Body of pancreas (tissue), 4 donors: Measurements from ENCODE around the gene PRPF31. TPM values are rescaled to one million over a fixed set of nuclear protein-coding genes. Genes with fewer than 3 reads are reported as not detected.

Experiments used
- ATAC-seq: fragments of 150-250 bp; one replicate; pipeline ENCODE4 v1.9.1; 2016
- DNase-seq, 4 donors: peaks; one replicate each; pipeline ENCODE4 v3.0.0-alpha.2; 2019
- H3K27ac ChIP-seq, 4 donors: fragments of 200-600 bp; sonication (generic); 1 replicate in 3 of 4; 2 replicates in 1 of 4; pipeline versions ENCODE4 v1.5.1 to v1.6.1; 2016 to 2019; ENCODE audit warnings: mild to moderate bottlenecking in 1 of 4, mixed read lengths in 1 of 4, moderate library complexity in 1 of 4
- H3K27me3 ChIP-seq, 2 donors: fragments of 200-600 bp; sonication (generic); one replicate each; pipeline ENCODE4 v1.6.0; 2016; ENCODE audit warnings: mild to moderate bottlenecking in 1 of 2
- H3K36me3 ChIP-seq, 2 donors: fragments of 200-600 bp; sonication (generic); replicated peaks in 1 of 2; 2 replicates each; pipeline ENCODE4 v1.5.1; 2016; ENCODE audit warnings: low read depth in 2 of 2; ENCODE audit not compliant: insufficient read depth in 1 of 2
- H3K4me1 ChIP-seq: fragments of 200-600 bp; sonication (generic); one replicate; pipeline ENCODE4 v1.6.0; 2016
- H3K4me3 ChIP-seq, 2 donors: fragments of 200-600 bp; sonication (generic); 1 replicate in 1 of 2; 2 replicates in 1 of 2; pipeline ENCODE4 v1.5.1; 2016 to 2019
- H3K9me3 ChIP-seq, 3 donors: fragments of 200-600 bp; sonication (generic); 1 replicate in 2 of 3; 2 replicates in 1 of 3; pipeline ENCODE4 v1.5.1; 2016
- POLR2A ChIP-seq, 3 donors: fragments of 450-650 bp; IDR thresholded peaks; one replicate each; pipeline ENCODE4 v1.6.1; 2016; ENCODE audit warnings: antibody characterized with exemption in 3 of 3, mild to moderate bottlenecking in 2 of 3
- WGBS, 2 donors: methylation state at CpG; one replicate each; pipeline ENCODE4 v1.1.5; 2017; 5-methylcytosine and 5-hydroxymethylcytosine counted together
- intact Hi-C: fragments of 100-400 bp; cut with DNase I; formaldehyde crosslinking; loops from one replicate; pipeline ENCODE4 v1.15.1; 2023
- total RNA-seq, 2 donors: library from RNA; depleted of rRNA; stranded (reverse); fragments of >200 nt; gene quantifications; one replicate each; pipeline ENCODE4 v1.1.0, GENCODE V29; 2016
- TF ChIP-seq, protein P1 (sequence below), 7 experiments: fragments of 450-650 bp in 4 of 7; fragments of 200-600 bp in 3 of 7; sonication (generic) in 3 of 7; IDR thresholded peaks; one replicate each; pipeline ENCODE4 v1.5.1; 2016 to 2019; ENCODE audit warnings: antibody characterized with exemption in 7 of 7

PRPF31 gene
- total RNA-seq, 2 donors from 2014 or later: 17.8 to 24.1 TPM

DNA sequence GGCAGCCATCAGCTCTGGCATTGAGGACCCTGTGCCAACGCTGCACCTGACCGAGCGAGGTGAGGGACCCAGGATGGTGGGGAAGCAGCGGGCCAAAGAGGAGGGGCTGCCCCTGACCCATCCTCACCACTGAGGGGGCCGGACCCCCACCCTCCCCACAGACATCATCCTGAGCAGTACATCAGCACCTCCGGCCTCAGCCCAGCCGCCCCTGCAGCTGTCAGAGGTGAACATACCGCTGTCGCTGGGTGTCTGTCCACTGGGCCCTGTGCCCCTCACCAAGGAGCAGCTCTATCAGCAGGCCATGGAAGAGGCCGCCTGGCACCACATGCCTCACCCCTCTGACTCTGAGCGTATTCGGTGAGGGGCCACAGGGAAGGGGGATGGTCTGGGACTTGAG lies 36.7 kb downstream of the PRPF31 start:
- intact Hi-C loops: no loop called here
- Histone ChIP-seq H3K27me3 (no peaks in the 10 kb centered on the region), H3K9me3 (no peaks in the 10 kb centered on the region), H3K4me1 (no peaks in the 10 kb centered on the region), H3K36me3 (peaks cover 4 to 48% of the 10 kb centered on the region in 2 donors), H3K27ac (no peak overlapping the region), H3K4me3 (no peak overlapping the region)
- 95 to 98% methylated on average over 7 to 10 of the region's 12 CpGs for WGBS, 2 donors
- no peak for ATAC-seq
- no peak for DNase-seq
- TF ChIP-seq, protein P1, sequence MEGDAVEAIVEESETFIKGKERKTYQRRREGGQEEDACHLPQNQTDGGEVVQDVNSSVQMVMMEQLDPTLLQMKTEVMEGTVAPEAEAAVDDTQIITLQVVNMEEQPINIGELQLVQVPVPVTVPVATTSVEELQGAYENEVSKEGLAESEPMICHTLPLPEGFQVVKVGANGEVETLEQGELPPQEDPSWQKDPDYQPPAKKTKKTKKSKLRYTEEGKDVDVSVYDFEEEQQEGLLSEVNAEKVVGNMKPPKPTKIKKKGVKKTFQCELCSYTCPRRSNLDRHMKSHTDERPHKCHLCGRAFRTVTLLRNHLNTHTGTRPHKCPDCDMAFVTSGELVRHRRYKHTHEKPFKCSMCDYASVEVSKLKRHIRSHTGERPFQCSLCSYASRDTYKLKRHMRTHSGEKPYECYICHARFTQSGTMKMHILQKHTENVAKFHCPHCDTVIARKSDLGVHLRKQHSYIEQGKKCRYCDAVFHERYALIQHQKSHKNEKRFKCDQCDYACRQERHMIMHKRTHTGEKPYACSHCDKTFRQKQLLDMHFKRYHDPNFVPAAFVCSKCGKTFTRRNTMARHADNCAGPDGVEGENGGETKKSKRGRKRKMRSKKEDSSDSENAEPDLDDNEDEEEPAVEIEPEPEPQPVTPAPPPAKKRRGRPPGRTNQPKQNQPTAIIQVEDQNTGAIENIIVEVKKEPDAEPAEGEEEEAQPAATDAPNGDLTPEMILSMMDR (IDR thresholded peaks at IDR 0.05): no peak
- no peak for TF ChIP-seq POLR2A (IDR thresholded peaks at IDR 0.05)

DNA sequence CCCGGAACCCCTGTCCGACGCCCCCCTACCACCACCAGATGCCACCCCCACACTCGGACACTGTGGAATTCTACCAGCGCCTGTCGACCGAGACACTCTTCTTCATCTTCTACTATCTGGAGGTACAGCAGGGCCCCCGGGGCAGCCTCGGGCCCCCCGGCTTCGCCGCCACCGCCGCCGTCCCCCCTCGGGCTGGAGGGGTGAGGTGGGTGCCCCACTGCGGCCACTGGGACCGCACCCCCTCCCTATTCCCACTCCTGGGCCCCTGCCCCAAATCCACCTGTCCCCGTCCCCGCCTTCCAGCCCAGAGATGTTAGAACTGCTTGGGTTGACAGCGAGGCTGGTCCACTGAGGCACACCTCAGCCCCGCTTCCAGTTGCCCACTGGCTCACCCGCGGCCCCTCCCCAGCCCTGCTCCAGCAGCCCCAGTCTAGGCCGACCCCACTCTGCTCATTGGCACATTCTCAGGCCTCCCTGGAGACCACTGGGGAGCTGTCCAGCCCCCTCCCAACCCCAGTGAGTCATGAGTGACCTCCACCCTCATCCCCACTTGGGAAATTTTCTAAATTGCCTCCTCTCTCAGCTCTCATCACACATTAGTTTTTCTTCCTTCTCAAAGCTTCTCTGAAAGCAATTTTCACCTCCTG lies 37.4 kb downstream of the PRPF31 start:
- 92% methylated on average over 18 to 24 of the region's 25 CpGs for WGBS, 2 donors
- H3K9me3 ChIP-seq: no peaks in the 10 kb centered on the region
- TF ChIP-seq, protein P1 (IDR thresholded peaks at IDR 0.05): no peak
- no peak for TF ChIP-seq POLR2A (IDR thresholded peaks at IDR 0.05)
- peaks cover 3% of the 10 kb centered on the region for H3K4me1 ChIP-seq
- DNase-seq (no peak), ATAC-seq (no peak)
- no peak overlapping the region for H3K4me3 ChIP-seq
- no peak overlapping the region for H3K27ac ChIP-seq
- H3K36me3 ChIP-seq: peaks cover 5 to 43% of the 10 kb centered on the region in 2 donors
- intact Hi-C loops: no loop called here
- no peaks in the 10 kb centered on the region for H3K27me3 ChIP-seq

DNA sequence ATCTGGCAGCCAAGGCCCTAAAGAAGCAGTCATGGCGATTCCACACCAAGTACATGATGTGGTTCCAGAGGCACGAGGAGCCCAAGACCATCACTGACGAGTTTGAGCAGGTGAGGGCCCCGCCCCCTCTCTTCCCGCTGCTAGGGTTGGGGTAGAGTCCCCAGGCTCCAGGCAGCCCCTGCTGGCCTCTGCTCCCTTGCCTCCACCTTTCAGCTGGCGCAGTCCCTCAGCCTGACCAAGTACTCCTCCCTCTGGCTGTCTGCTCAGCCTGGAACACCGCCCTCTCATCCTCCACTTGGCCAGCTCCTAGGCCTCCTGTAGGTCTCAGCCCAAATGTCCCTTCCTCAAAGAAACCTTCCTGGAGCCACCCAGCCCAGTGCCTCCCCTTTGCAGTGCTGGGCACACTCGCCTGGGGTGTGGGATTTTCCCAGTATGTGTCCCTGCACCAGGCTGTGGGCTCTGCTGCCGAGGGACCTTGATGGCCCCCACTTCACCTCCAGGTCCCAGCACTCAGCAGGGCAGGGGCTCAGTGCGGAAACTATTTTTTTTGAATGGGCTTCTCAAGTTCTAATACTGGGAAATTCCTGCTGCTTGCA lies 38.3 kb downstream of the PRPF31 start:
- no peak for ATAC-seq
- H3K4me1 ChIP-seq: peaks cover 12% of the 10 kb centered on the region
- no peak for DNase-seq
- TF ChIP-seq, protein P1 (IDR thresholded peaks at IDR 0.05): no peak
- no peak for TF ChIP-seq POLR2A (IDR thresholded peaks at IDR 0.05)
- 80 to 84% methylated on average over 7 to 10 of the region's 10 CpGs for WGBS, 2 donors
- peaks cover 5 to 41% of the 10 kb centered on the region in 2 donors for H3K36me3 ChIP-seq
- no peaks in the 10 kb centered on the region for H3K27me3 ChIP-seq
- no peak overlapping the region for H3K4me3 ChIP-seq
- H3K9me3 ChIP-seq: no peaks in the 10 kb centered on the region
- no peak overlapping the region for H3K27ac ChIP-seq
- intact Hi-C loops: no loop called here

DNA sequence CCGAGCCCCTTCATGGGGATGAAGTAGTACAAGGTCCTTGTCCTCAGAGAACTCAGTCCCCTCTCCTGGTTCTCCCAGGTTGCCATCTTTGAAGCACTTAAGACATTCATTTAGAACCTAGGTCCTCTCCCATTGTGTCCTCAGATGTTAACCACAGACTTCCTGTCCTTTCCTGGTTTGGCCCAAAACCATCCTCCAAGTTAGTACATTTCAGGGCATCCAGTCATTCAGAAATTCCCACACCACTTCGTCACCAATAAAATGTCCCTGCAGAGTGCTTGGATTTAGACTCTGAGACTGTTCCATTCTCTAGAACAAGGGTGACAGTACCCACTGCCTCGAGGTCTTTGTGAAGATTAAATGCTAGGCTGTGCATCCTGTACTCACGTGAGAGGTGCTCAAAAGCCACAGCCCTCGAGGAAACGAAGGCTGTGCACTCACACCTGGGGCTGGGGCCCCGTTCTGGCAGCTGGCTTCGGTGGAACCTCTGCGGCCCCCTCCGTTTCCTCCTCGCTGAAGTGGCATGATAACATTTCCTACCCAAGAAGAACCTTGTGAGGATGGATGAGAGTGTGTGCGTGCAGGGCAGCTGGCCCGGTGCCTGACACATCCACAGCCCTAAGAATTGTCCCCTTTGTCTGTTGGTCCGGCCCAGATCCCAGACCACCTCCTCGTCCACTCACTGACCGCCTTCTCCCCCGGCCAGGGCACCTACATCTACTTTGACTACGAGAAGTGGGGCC lies 39.2 kb downstream of the PRPF31 start:
- no peak for TF ChIP-seq POLR2A (IDR thresholded peaks at IDR 0.05)
- Histone ChIP-seq H3K4me1 (peaks cover 15% of the 10 kb centered on the region), H3K4me3 (no peak overlapping the region), H3K36me3 (peaks cover 5 to 36% of the 10 kb centered on the region in 2 donors), H3K27ac (no peak overlapping the region), H3K9me3 (no peaks in the 10 kb centered on the region), H3K27me3 (no peaks in the 10 kb centered on the region)
- WGBS, 2 donors: 51 to 84% methylated on average over 15 to 18 of the region's 18 CpGs
- ATAC-seq (no peak), DNase-seq (no peak)
- intact Hi-C loops: no loop called here

DNA sequence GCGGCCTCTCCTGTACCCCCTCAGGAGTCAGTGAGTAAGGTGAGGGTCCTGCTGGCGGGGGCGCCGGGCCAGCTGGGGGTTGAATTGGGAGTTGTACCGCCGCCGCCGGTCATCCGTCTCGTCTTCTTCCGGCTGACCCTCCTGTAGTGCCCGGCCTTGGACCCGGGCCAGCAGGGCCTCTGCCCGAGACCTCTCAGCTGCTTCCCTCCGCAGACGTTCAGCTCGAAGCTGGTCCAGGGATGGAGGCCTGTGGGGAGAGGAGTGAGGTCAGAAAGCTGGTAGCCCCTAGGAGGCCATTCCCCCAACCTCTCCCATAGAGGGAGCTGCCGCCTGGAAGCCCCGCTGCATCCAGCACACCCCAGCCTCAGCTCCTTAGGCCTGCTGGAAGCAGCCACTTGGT lies 40.1 kb downstream of the PRPF31 start:
- H3K27me3 ChIP-seq: no peaks in the 10 kb centered on the region
- H3K27ac ChIP-seq: no peak overlapping the region
- intact Hi-C loops: no loop called here
- H3K4me3 ChIP-seq: no peak overlapping the region
- 73 to 81% methylated on average over 14 to 19 of the region's 19 CpGs for whole genome bisulfite sequencing, 2 donors
- TF ChIP-seq, protein P1 (IDR thresholded peaks at IDR 0.05): no peak
- no peak for TF ChIP-seq POLR2A (IDR thresholded peaks at IDR 0.05)
- no peak for DNase-seq
- H3K9me3 ChIP-seq: no peaks in the 10 kb centered on the region
- peaks cover 22% of the 10 kb centered on the region for H3K4me1 ChIP-seq
- no peak for ATAC-seq
- H3K36me3 ChIP-seq: peaks cover 5 to 29% of the 10 kb centered on the region in 2 donors
